Smooth muscle cell (in vitro differentiated cells): ENCODE measurements around the gene ABHD13. TPM values are rescaled to one million over a fixed set of nuclear protein-coding genes. Genes with fewer than 3 reads are reported as not detected.

ENCODE experiments used
- DNase-seq: peaks from one replicate; lab custom pipeline; 2025; ENCODE audit not compliant: unreplicated experiment; lab: John Stamatoyannopoulos, UW
- H2AFZ ChIP-seq: fragments of 200-600 bp; sonication (generic); 2 replicates; pipeline ENCODE4 v1.6.0; 2016; ENCODE audit warnings: antibody characterized with exemption, low read depth, mild to moderate bottlenecking
- H3F3A ChIP-seq: fragments of 200-600 bp; sonication (generic); 2 replicates; pipeline ENCODE4 v1.6.0; 2017; ENCODE audit warnings: antibody characterized with exemption, low read depth
- H3K27ac ChIP-seq: fragments of 200-600 bp; sonication (generic); 2 replicates; pipeline ENCODE4 v1.5.1; 2016; ENCODE audit warnings: low read depth, mild to moderate bottlenecking
- H3K27me3 ChIP-seq: fragments of 200-600 bp; sonication (generic); 2 replicates; pipeline ENCODE4 v1.6.1; 2016; ENCODE audit warnings: low read depth, mild to moderate bottlenecking
- H3K36me3 ChIP-seq: fragments of 200-600 bp; sonication (generic); 2 replicates; pipeline ENCODE4 v1.5.1; 2016; ENCODE audit warnings: low read depth
- H3K4me1 ChIP-seq: fragments of 200-600 bp; sonication (generic); 2 replicates; pipeline ENCODE4 v1.5.1; 2016; ENCODE audit warnings: low read depth
- H3K4me2 ChIP-seq: fragments of 200-600 bp; sonication (generic); 2 replicates; pipeline ENCODE4 v1.6.0; 2016; ENCODE audit warnings: mild to moderate bottlenecking
- H3K4me3 ChIP-seq: fragments of 200-600 bp; sonication (generic); 2 replicates; pipeline ENCODE4 v1.5.1; 2016; ENCODE audit warnings: mild to moderate bottlenecking
- H3K79me2 ChIP-seq: fragments of 200-600 bp; sonication (generic); 2 replicates; pipeline ENCODE4 v1.6.0; 2016; ENCODE audit warnings: low read depth, mild to moderate bottlenecking
- H3K9ac ChIP-seq: fragments of 200-600 bp; sonication (generic); 2 replicates; pipeline ENCODE4 v1.6.0; 2016; ENCODE audit warnings: low read depth
- H3K9me3 ChIP-seq: fragments of 200-600 bp; sonication (generic); replicated peaks from 2 replicates; pipeline ENCODE4 v1.5.1; 2016; ENCODE audit warnings: low read depth
- H4K20me1 ChIP-seq: fragments of 200-600 bp; sonication (generic); 2 replicates; pipeline ENCODE4 v1.6.0; 2016; ENCODE audit warnings: low read depth
- CTCF ChIP-seq: fragments of 200-600 bp; sonication (generic); IDR thresholded peaks from 2 replicates; pipeline ENCODE4 v1.5.1; 2017; ENCODE audit warnings: borderline replicate concordance, mild to moderate bottlenecking, antibody characterized with exemption; ENCODE audit not compliant: insufficient read depth, poor library complexity, severe bottlenecking
- WGBS: methylation state at CpG from one replicate; pipeline ENCODE4 v1.1.7; 2016; ENCODE audit warnings: low lambda C conversion rate; 5-methylcytosine and 5-hydroxymethylcytosine counted together
- polyA plus RNA-seq: library from polyadenylated mRNA; unstranded; fragments of >200 nt; fragmentation: Nextera tagmentation; extraction: Ambion mirVana; gene quantifications from 2 replicates; pipeline ENCODE4 v1.2.1, GENCODE V29; 2016
- total RNA-seq: library from RNA; depleted of rRNA; stranded (reverse); fragments of >200 nt; gene quantifications from 2 replicates; pipeline ENCODE4 v1.2.3, GENCODE V29; 2014

Gene ABHD13
- total and polyA plus RNA-seq, 2 experiments from 2014 or later = 7.9 to 14.1 TPM

GRCh38 chr13:108273429-108274118, 55.4 kb downstream of the ABHD13 start:
- Histone ChIP-seq H3K9ac (no peak overlapping the region), H3K4me1 (no peaks in the 10 kb centered on the region), H3K27me3 (no peaks in the 10 kb centered on the region), H3K27ac (no peak overlapping the region), H3F3A (no peaks in the 10 kb centered on the region), H3K79me2 (no peaks in the 10 kb centered on the region), H2AFZ (no peak overlapping the region), H4K20me1 (no peaks in the 10 kb centered on the region), H3K9me3 (no peaks in the 10 kb centered on the region), H3K4me3 (no peak overlapping the region), H3K36me3 (no peaks in the 10 kb centered on the region), H3K4me2 (no peak overlapping the region)
- no peak for TF ChIP-seq CTCF
- DNase-seq = no peak
- WGBS = 92% methylated on average over 5 of the region's 5 CpGs

- Histone ChIP-seq H4K20me1 (no peaks in the 10 kb centered on the region), H3K27ac (no peak overlapping the region), H3K79me2 (no peaks in the 10 kb centered on the region), H3K27me3 (no peaks in the 10 kb centered on the region), H3K4me2 (no peak overlapping the region), H3K4me1 (no peaks in the 10 kb centered on the region), H3K36me3 (no peaks in the 10 kb centered on the region), H2AFZ (no peak overlapping the region), H3F3A (no peaks in the 10 kb centered on the region), H3K4me3 (no peak overlapping the region), H3K9me3 (no peaks in the 10 kb centered on the region), H3K9ac (no peak overlapping the region)
- no peak for TF ChIP-seq CTCF
- DNase-seq = no peak
Observed at GRCh38 chr13:108274718-108275117, 56.5 kb downstream of the ABHD13 start.

GRCh38 chr13:108276060-108276459, 57.9 kb downstream of the ABHD13 start:
- DNase-seq = no peak
- Histone ChIP-seq H3K79me2 (no peaks in the 10 kb centered on the region), H2AFZ (no peak overlapping the region), H3F3A (no peaks in the 10 kb centered on the region), H3K9me3 (no peaks in the 10 kb centered on the region), H3K4me1 (no peaks in the 10 kb centered on the region), H3K4me2 (no peak overlapping the region), H3K4me3 (no peak overlapping the region), H3K27ac (no peak overlapping the region), H3K27me3 (no peaks in the 10 kb centered on the region), H3K9ac (no peak overlapping the region), H4K20me1 (no peaks in the 10 kb centered on the region), H3K36me3 (no peaks in the 10 kb centered on the region)
- no peak for TF ChIP-seq CTCF
- 81% methylated on average over 6 of the region's 6 CpGs for WGBS

GRCh38 chr13:108278466-108278865, 60.3 kb downstream of the ABHD13 start:
- Histone ChIP-seq H3K4me2 (no peak overlapping the region), H3K9ac (no peak overlapping the region), H4K20me1 (no peaks in the 10 kb centered on the region), H3K36me3 (no peaks in the 10 kb centered on the region), H3K4me3 (no peak overlapping the region), H3K9me3 (no peaks in the 10 kb centered on the region), H3F3A (no peaks in the 10 kb centered on the region), H3K27me3 (no peaks in the 10 kb centered on the region), H2AFZ (no peak overlapping the region), H3K4me1 (no peaks in the 10 kb centered on the region), H3K27ac (no peak overlapping the region), H3K79me2 (no peaks in the 10 kb centered on the region)
- no peak for DNase-seq
- WGBS = 95% methylated on average over 1 of the region's 1 CpG
- TF ChIP-seq CTCF = no peak
